Measurements from ENCODE around the gene DIP2C. TPM values are rescaled to one million over a fixed set of nuclear protein-coding genes. Genes with fewer than 3 reads are reported as not detected.

The DIP2C gene
- total RNA-seq, 1 donor from 2014 or later: 18.4 TPM

GRCh38 chr10:422675-423074 is 266.8 kb downstream of the DIP2C start:
- H3K4me1 ChIP-seq: no peaks in the 10 kb centered on the region
- H3K36me3 ChIP-seq: peaks cover 0 to 25% of the 10 kb centered on the region in 2 donors
- intact Hi-C loops (cut with DNase I): no loop called here
- no peaks in the 10 kb centered on the region for H3K27me3 ChIP-seq
- H3K4me3 ChIP-seq: no peak overlapping the region
- TF ChIP-seq POLR2A (IDR thresholded peaks at IDR 0.05): no peak
- TF ChIP-seq CTCF (IDR thresholded peaks at IDR 0.05): no peak
- no peak for TF ChIP-seq POLR2AphosphoS5 (IDR thresholded peaks at IDR 0.05; ENCODE audit: insufficient read depth in 1 of 2, low read depth in 1 of 2)
- H3K9me3 ChIP-seq: no peaks in the 10 kb centered on the region
- no peak for DNase-seq (ENCODE audit: extremely low spot score in 2 of 2)
- no peak overlapping the region for H3K27ac ChIP-seq

GRCh38 chr10:422241-422640 is 267.2 kb downstream of the DIP2C start:
- Histone ChIP-seq H3K9me3 (no peaks in the 10 kb centered on the region), H3K27me3 (no peaks in the 10 kb centered on the region), H3K27ac (no peak overlapping the region), H3K4me3 (no peak overlapping the region), H3K36me3 (peaks cover 0 to 25% of the 10 kb centered on the region in 2 donors), H3K4me1 (no peaks in the 10 kb centered on the region)
- TF ChIP-seq POLR2A (IDR thresholded peaks at IDR 0.05) (no peak), CTCF (IDR thresholded peaks at IDR 0.05) (no peak), POLR2AphosphoS5 (IDR thresholded peaks at IDR 0.05; ENCODE audit: insufficient read depth in 1 of 2, low read depth in 1 of 2) (no peak)
- intact Hi-C loops (cut with DNase I): no loop called here
- DNase-seq (ENCODE audit: extremely low spot score in 2 of 2): no peak

- no peak for DNase-seq (ENCODE audit: extremely low spot score in 2 of 2)
- intact Hi-C loops (cut with DNase I): no loop called here
- TF ChIP-seq POLR2AphosphoS5 (IDR thresholded peaks at IDR 0.05; ENCODE audit: insufficient read depth in 1 of 2, low read depth in 1 of 2) (no peak), CTCF (IDR thresholded peaks at IDR 0.05) (no peak), POLR2A (IDR thresholded peaks at IDR 0.05) (no peak)
- no peaks in the 10 kb centered on the region for H3K9me3 ChIP-seq
- peaks cover 0 to 25% of the 10 kb centered on the region in 2 donors for H3K36me3 ChIP-seq
- no peaks in the 10 kb centered on the region for H3K4me1 ChIP-seq
- H3K4me3 ChIP-seq: no peak overlapping the region
- H3K27me3 ChIP-seq: no peaks in the 10 kb centered on the region
- H3K27ac ChIP-seq: no peak overlapping the region
Observed at GRCh38 chr10:421170-421569, 268.3 kb downstream of the DIP2C start.

- H3K27ac ChIP-seq: no peak overlapping the region
- H3K4me3 ChIP-seq: no peak overlapping the region
- no peaks in the 10 kb centered on the region for H3K9me3 ChIP-seq
- H3K4me1 ChIP-seq: no peaks in the 10 kb centered on the region
- intact Hi-C loops (cut with DNase I): no loop called here
- H3K27me3 ChIP-seq: no peaks in the 10 kb centered on the region
- no peak for DNase-seq (ENCODE audit: extremely low spot score in 2 of 2)
- H3K36me3 ChIP-seq: peaks cover 0 to 25% of the 10 kb centered on the region in 2 donors
- TF ChIP-seq CTCF (IDR thresholded peaks at IDR 0.05) (no peak), POLR2A (IDR thresholded peaks at IDR 0.05) (no peak), POLR2AphosphoS5 (IDR thresholded peaks at IDR 0.05; ENCODE audit: insufficient read depth in 1 of 2, low read depth in 1 of 2) (no peak)
Observed at GRCh38 chr10:420154-421121, 269.0 kb downstream of the DIP2C start.

GRCh38 chr10:418894-419293 is 270.6 kb downstream of the DIP2C start:
- no peaks in the 10 kb centered on the region for H3K9me3 ChIP-seq
- H3K27me3 ChIP-seq: no peaks in the 10 kb centered on the region
- H3K27ac ChIP-seq: no peak overlapping the region
- H3K4me3 ChIP-seq: no peak overlapping the region
- intact Hi-C loops (cut with DNase I): no loop called here
- no peaks in the 10 kb centered on the region for H3K4me1 ChIP-seq
- no peak for DNase-seq (ENCODE audit: extremely low spot score in 2 of 2)
- peaks cover 0 to 29% of the 10 kb centered on the region in 2 donors for H3K36me3 ChIP-seq
- no peak for TF ChIP-seq POLR2A (IDR thresholded peaks at IDR 0.05)
- TF ChIP-seq CTCF (IDR thresholded peaks at IDR 0.05): no peak
- TF ChIP-seq POLR2AphosphoS5 (IDR thresholded peaks at IDR 0.05; ENCODE audit: insufficient read depth in 1 of 2, low read depth in 1 of 2): no peak
